H1 (cell line): ENCODE measurements around the gene CCDC30. TPM values are rescaled to one million over a fixed set of nuclear protein-coding genes. Genes with fewer than 3 reads are reported as not detected.

Source experiments
- CTCF ChIA-PET: fragments of 300-600 bp; sonication (Branson Sonifier 250); formaldehyde crosslinking; loops from one replicate; lab custom pipeline; 2021; ENCODE audit not compliant: partially characterized antibody; lab: Charles Lee
- POLR2A ChIA-PET: fragments of 300-600 bp; sonication (Branson Sonifier 250); formaldehyde crosslinking; loops from one replicate; lab custom pipeline; 2021; ENCODE audit warnings: inconsistent platforms; ENCODE audit not compliant: partially characterized antibody; lab: Charles Lee
- DNase-seq, 2 experiments: peaks; one replicate each; pipeline versions ENCODE4 v3.0.0 to v3.0.0-alpha.2; 2010 to 2022; ENCODE audit warnings: low spot score in 2 of 2, low read depth in 1 of 2, mixed read lengths in 1 of 2
- FAIRE-seq: peaks from 2 replicates; lab custom pipeline; 2011; peaks lifted over from hg19 to GRCh38; lab: Jason Lieb, UNC
- H2AFZ ChIP-seq: 2 replicates; pipeline ENCODE4 v1.8.1; 2012; ENCODE audit warnings: low read length, inconsistent platforms
- H2AK5ac ChIP-seq: 2 replicates; pipeline ENCODE4 v1.6.1; 2013; ENCODE audit warnings: low read depth, low read length
- H2BK120ac ChIP-seq: replicated peaks from 2 replicates; pipeline ENCODE3; 2013; ENCODE audit warnings: low read depth, low read length, inconsistent platforms
- H2BK12ac ChIP-seq: 2 replicates; pipeline ENCODE4 v1.6.1; 2013; ENCODE audit warnings: low read depth, low read length
- H2BK15ac ChIP-seq: 2 replicates; pipeline ENCODE4 v1.6.1; 2013; ENCODE audit warnings: low read length
- H2BK20ac ChIP-seq: 2 replicates; pipeline ENCODE4 v1.6.1; 2013; ENCODE audit warnings: low read length
- H2BK5ac ChIP-seq: 2 replicates; pipeline ENCODE4 v1.6.1; 2013; ENCODE audit warnings: low read depth, low read length
- H3K14ac ChIP-seq: 2 replicates; pipeline ENCODE4 v1.6.1; 2013; ENCODE audit warnings: inconsistent platforms; ENCODE audit not compliant: insufficient read length
- H3K18ac ChIP-seq: 2 replicates; pipeline ENCODE4 v1.6.1; 2013; ENCODE audit warnings: low read length; ENCODE audit errors: extremely low read depth
- H3K23ac ChIP-seq: 2 replicates; pipeline ENCODE4 v1.6.1; 2013; ENCODE audit warnings: inconsistent platforms; ENCODE audit not compliant: insufficient read length
- H3K23me2 ChIP-seq: 2 replicates; pipeline ENCODE4 v1.6.1; 2013; ENCODE audit warnings: low read depth, low read length
- H3K27ac ChIP-seq: 2 replicates; pipeline ENCODE4 v1.6.1; 2011; ENCODE audit warnings: low read depth, low read length, inconsistent platforms
- H3K27me3 ChIP-seq, 4 experiments: replicated peaks in 1 of 4; 1 replicate in 1 of 4; 2 replicates in 3 of 4; pipeline versions ENCODE4 v1.6.1 to v1.8.1; 2011 to 2013; ENCODE audit warnings: low read length in 3 of 4, mild to moderate bottlenecking in 3 of 4, inconsistent platforms in 2 of 4, mixed read lengths in 2 of 4, moderate library complexity in 1 of 4; ENCODE audit not compliant: control insufficient read depth in 3 of 4, insufficient read depth in 3 of 4; ENCODE audit errors: extremely low read depth in 1 of 4
- H3K36me3 ChIP-seq, 4 experiments: 2 replicates each; pipeline versions ENCODE4 v1.6.1 to v1.8.1; 2011 to 2013; ENCODE audit warnings: mild to moderate bottlenecking in 4 of 4, low read length in 3 of 4, moderate library complexity in 2 of 4, control low read depth in 1 of 4, inconsistent platforms in 1 of 4; ENCODE audit not compliant: insufficient read depth in 4 of 4, control insufficient read depth in 2 of 4
- H3K4ac ChIP-seq: replicated peaks from 2 replicates; pipeline ENCODE3; 2013; ENCODE audit warnings: low read length, low read depth, mixed read lengths, inconsistent platforms; ENCODE audit not compliant: insufficient read length
- H3K4me1 ChIP-seq, 4 experiments: replicated peaks in 1 of 4; 1 replicate in 1 of 4; 2 replicates in 3 of 4; pipeline versions ENCODE4 v1.6.1 to v1.8.1; 2011 to 2013; ENCODE audit warnings: low read length in 3 of 4, inconsistent platforms in 2 of 4, mixed read lengths in 1 of 4; ENCODE audit not compliant: insufficient read depth in 4 of 4, control insufficient read depth in 3 of 4
- H3K4me2 ChIP-seq, 2 experiments: 2 replicates each; pipeline versions ENCODE4 v1.6.1 to v1.8.1; 2011 to 2013; ENCODE audit warnings: low read depth in 2 of 2, low read length in 2 of 2, control low read depth in 1 of 2, inconsistent platforms in 1 of 2, mild to moderate bottlenecking in 1 of 2; ENCODE audit not compliant: insufficient read depth in 1 of 2
- H3K4me3 ChIP-seq, 4 experiments: fragments of 200-600, 300-600 bp in 1 of 4; sonication (generic), shearing (Covaris generic), sonication (Bioruptor Twin) in 1 of 4; 2 replicates each; pipeline versions ENCODE4 v1.5.1 to v1.8.1; 2011 to 2016; ENCODE audit warnings: low read length in 4 of 4, low read depth in 3 of 4, control low read depth in 2 of 4, inconsistent platforms in 2 of 4, mild to moderate bottlenecking in 2 of 4, mixed read lengths in 1 of 4, moderate library complexity in 1 of 4; ENCODE audit not compliant: insufficient read depth in 2 of 4; ENCODE audit errors: extremely low read depth in 1 of 4
- H3K56ac ChIP-seq: replicated peaks from 2 replicates; pipeline ENCODE3; 2013; ENCODE audit warnings: low read depth, mild to moderate bottlenecking, mixed read lengths, low read length, inconsistent platforms; ENCODE audit not compliant: insufficient read length
- H3K79me1 ChIP-seq: 2 replicates; pipeline ENCODE4 v1.6.1; 2013; ENCODE audit warnings: low read depth, low read length, control low read depth
- H3K79me2 ChIP-seq, 2 experiments: 2 replicates each; pipeline versions ENCODE4 v1.6.1 to v1.8.1; 2012 to 2013; ENCODE audit warnings: low read length in 2 of 2, mild to moderate bottlenecking in 2 of 2, inconsistent platforms in 1 of 2; ENCODE audit not compliant: insufficient read depth in 2 of 2, control insufficient read depth in 1 of 2
- H3K9ac ChIP-seq, 4 experiments: replicated peaks in 1 of 4; 1 replicate in 1 of 4; 2 replicates in 3 of 4; pipeline versions ENCODE4 v1.6.1 to v1.8.1; 2011 to 2013; ENCODE audit warnings: low read depth in 3 of 4, low read length in 3 of 4, control low read depth in 2 of 4, mild to moderate bottlenecking in 2 of 4, moderate library complexity in 2 of 4, inconsistent platforms in 1 of 4; ENCODE audit errors: extremely low read depth in 1 of 4
- H3K9me3 ChIP-seq, 2 experiments: 2 replicates each; pipeline versions ENCODE4 v1.6.1 to v1.8.1; 2012 to 2013; ENCODE audit warnings: mild to moderate bottlenecking in 2 of 2, moderate library complexity in 2 of 2, control low read depth in 1 of 2, inconsistent platforms in 1 of 2, low read depth in 1 of 2, low read length in 1 of 2, mixed read lengths in 1 of 2; ENCODE audit not compliant: insufficient read depth in 2 of 2
- H4K20me1 ChIP-seq, 2 experiments: replicated peaks in 1 of 2; 2 replicates each; pipeline versions ENCODE3 to v1.8.1; 2011 to 2013; ENCODE audit warnings: inconsistent platforms in 2 of 2, low read length in 2 of 2, mild to moderate bottlenecking in 1 of 2; ENCODE audit not compliant: insufficient read depth in 2 of 2, control insufficient read depth in 1 of 2
- H4K5ac ChIP-seq: 2 replicates; pipeline ENCODE4 v1.6.1; 2013; ENCODE audit warnings: low read length, low read depth, mixed read lengths, inconsistent platforms; ENCODE audit not compliant: insufficient read length
- H4K8ac ChIP-seq: 2 replicates; pipeline ENCODE4 v1.8.0; 2013; ENCODE audit warnings: mild to moderate bottlenecking, moderate library complexity, low read length, inconsistent platforms; ENCODE audit not compliant: insufficient read depth; ENCODE audit errors: extremely low read depth
- H4K91ac ChIP-seq: replicated peaks from 2 replicates; pipeline ENCODE3; 2013; ENCODE audit warnings: low read length, mixed read lengths, inconsistent platforms; ENCODE audit not compliant: insufficient read length
- BACH1 ChIP-seq: IDR thresholded peaks from 2 replicates; pipeline ENCODE4 v1.6.1; 2012; ENCODE audit warnings: low read length, improper control_type of control experiment
- CBX5 ChIP-seq: fragments of 300-800, 300-1000 bp; sonication (generic); IDR thresholded peaks from 2 replicates; pipeline ENCODE4 v1.7.1; 2016; ENCODE audit warnings: antibody characterized with exemption, low read length, low read depth
- EP300 ChIP-seq, 2 experiments: IDR thresholded peaks; 1 replicate in 1 of 2; 2 replicates in 1 of 2; pipeline ENCODE4 v1.6.1; 2011 to 2012; ENCODE audit warnings: low read depth in 2 of 2, low read length in 2 of 2, mild to moderate bottlenecking in 2 of 2, borderline replicate concordance in 1 of 2, inconsistent platforms in 1 of 2, moderate library complexity in 1 of 2
- HDAC6 ChIP-seq: IDR thresholded peaks from one replicate; pipeline ENCODE4 v1.7.1; 2012; ENCODE audit warnings: low read depth, mild to moderate bottlenecking, inconsistent platforms, low read length, moderate library complexity
- NANOG ChIP-seq: IDR thresholded peaks from 2 replicates; pipeline ENCODE4 v1.6.1; 2011; ENCODE audit warnings: low read length, low read depth, mild to moderate bottlenecking, inconsistent platforms; ENCODE audit not compliant: insufficient read depth, poor library complexity, severe bottlenecking
- POLR2AphosphoS5 ChIP-seq: IDR thresholded peaks from 2 replicates; pipeline ENCODE4 v1.6.1; 2011; ENCODE audit warnings: low read depth, low read length
- POU5F1 ChIP-seq: IDR thresholded peaks from 2 replicates; pipeline ENCODE4 v1.6.1; 2011; ENCODE audit warnings: low read depth, mild to moderate bottlenecking, low read length, moderate library complexity
- RBBP5 ChIP-seq: IDR thresholded peaks from 2 replicates; pipeline ENCODE4 v1.7.1; 2012; ENCODE audit warnings: low read depth, mild to moderate bottlenecking, inconsistent platforms, low read length, moderate library complexity, borderline replicate concordance
- WGBS, 2 experiments: shearing (Covaris generic) in 1 of 2; methylation state at CpG; one replicate each; pipeline versions ENCODE4 v1.1.6 to v1.1.7; 2013 to 2015; ENCODE audit warnings: low lambda C conversion rate in 2 of 2, mixed read lengths in 2 of 2, inconsistent platforms in 1 of 2, low coverage in 1 of 2, missing lambda C conversion rate in 1 of 2; ENCODE audit not compliant: insufficient replicate concordance in 2 of 2, insufficient coverage in 1 of 2, insufficient read length in 1 of 2; ENCODE audit errors: extremely low coverage in 1 of 2, missing lambda C conversion rate in 1 of 2; 5-methylcytosine and 5-hydroxymethylcytosine counted together
- polyA plus RNA-seq, 7 experiments: library from polyadenylated mRNA; depleted of rRNA in 3 of 7; stranded (reverse) in 5 of 7; unstranded in 2 of 7; fragments of >200 nt in 5 of 7; fragments of 200-250 nt in 2 of 7; gene quantifications; 1 replicate in 5 of 7; 2 replicates in 1 of 7; 4 replicates in 1 of 7; pipeline versions ENCODE4 v1.2.1 to v1.2.3, GENCODE V29; 2011 to 2013; ENCODE audit warnings: missing spikeins in 2 of 7, mixed read lengths in 2 of 7
- total RNA-seq: library from RNA; stranded (reverse); fragmentation: NEBNext Ultra II Directional; extraction: Animal tissue kit (Norgen Biotek cat#: 25700); gene quantifications from 2 replicates; pipeline ENCODE4 v1.2.1, GENCODE V29; 2021
- TF ChIP-seq, protein P1 (sequence below): IDR thresholded peaks from 2 replicates; pipeline ENCODE4 v1.6.1; 2011; ENCODE audit warnings: low read length, improper control_type of control experiment

Gene CCDC30
- total and polyA plus RNA-seq, 2 of the 8 experiments (the other 6 are each of a cell fraction or from before 2014, with no cell fraction given), result 0.60 to 1.8 TPM

DNA sequence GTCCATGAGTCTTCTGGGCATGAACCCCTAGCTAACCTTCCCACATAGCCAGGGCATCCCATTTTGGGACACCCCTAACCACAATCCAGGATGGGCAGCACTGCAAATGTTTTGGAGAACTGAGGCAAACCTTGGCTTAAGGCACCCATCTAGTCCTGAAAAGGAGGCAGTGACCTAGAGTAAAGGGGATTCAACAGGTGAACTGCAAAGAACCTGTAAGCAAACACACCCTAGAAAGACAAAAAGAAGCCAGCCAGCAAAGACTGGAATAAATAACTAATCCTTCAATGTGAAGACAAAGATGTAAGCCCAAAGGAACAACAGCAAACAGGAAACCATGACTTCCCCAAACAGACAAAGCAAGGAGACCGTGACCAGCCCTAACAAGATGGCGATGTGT, 138.4 kb downstream of the CCDC30 start:
- Histone ChIP-seq H3K4ac (no peak overlapping the region), H3K9me3 (peaks cover 2 to 3% of the 10 kb centered on the region in 2 experiments; a peak in 1 of 4 replicates), H3K4me2 (no peak overlapping the region), H2BK15ac (no peak overlapping the region), H3K27ac (no peak overlapping the region), H4K91ac (no peak overlapping the region)
- no peak for TF ChIP-seq EP300 (IDR thresholded peaks at IDR 0.05; ENCODE audit: borderline replicate concordance in 1 of 2, low read depth in 2 of 2, low read length in 2 of 2)
- no peak for TF ChIP-seq BACH1
- TF ChIP-seq POLR2AphosphoS5, result no peak
- no peak for TF ChIP-seq POU5F1
- TF ChIP-seq HDAC6, result no peak
- no peak for TF ChIP-seq CBX5
- no peak for TF ChIP-seq RBBP5
- TF ChIP-seq NANOG, result no peak
- TF ChIP-seq, protein P1, sequence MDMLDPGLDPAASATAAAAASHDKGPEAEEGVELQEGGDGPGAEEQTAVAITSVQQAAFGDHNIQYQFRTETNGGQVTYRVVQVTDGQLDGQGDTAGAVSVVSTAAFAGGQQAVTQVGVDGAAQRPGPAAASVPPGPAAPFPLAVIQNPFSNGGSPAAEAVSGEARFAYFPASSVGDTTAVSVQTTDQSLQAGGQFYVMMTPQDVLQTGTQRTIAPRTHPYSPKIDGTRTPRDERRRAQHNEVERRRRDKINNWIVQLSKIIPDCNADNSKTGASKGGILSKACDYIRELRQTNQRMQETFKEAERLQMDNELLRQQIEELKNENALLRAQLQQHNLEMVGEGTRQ, result no peak
- TF ChIP-seq, all 59 proteins: peak for 0
- no peaks in the 10 kb centered on the region for H3K79me2 ChIP-seq
- H3K27me3 ChIP-seq, result no peaks in the 10 kb centered on the region
- peaks cover 0 to 2% (median 0%) of the 10 kb centered on the region in 4 experiments; a peak in 1 of 7 replicates for H3K4me1 ChIP-seq
- H4K20me1 ChIP-seq, result no peaks in the 10 kb centered on the region
- H3K23me2 ChIP-seq, result no peaks in the 10 kb centered on the region
- POLR2A ChIA-PET, result interaction anchor here (1.7 kb wide), 1 partner anchor 86 kb away, joined by 4 read pairs; no protein-coding TSS in a partner anchor
- H3K79me1 ChIP-seq, result no peaks in the 10 kb centered on the region
- H3K14ac ChIP-seq, result no peak overlapping the region
- no peak overlapping the region for H3K4me3 ChIP-seq
- FAIRE-seq, result no peak
- 97% methylated on average over 2 of the region's 2 CpGs; no CpG with 5 or more reads in 1 of the 2 experiments for WGBS, 2 experiments
- no peak overlapping the region for H2BK120ac ChIP-seq
- DNase-seq, result no peak
- H3K23ac ChIP-seq, result no peak overlapping the region
- no peak overlapping the region for H2BK5ac ChIP-seq
- no peak overlapping the region for H2BK20ac ChIP-seq
- H2BK12ac ChIP-seq, result no peak overlapping the region
- CTCF ChIA-PET, result no interaction called here
- H3K9ac ChIP-seq, result no peak overlapping the region
- H4K5ac ChIP-seq, result no peak overlapping the region
- no peak overlapping the region for H4K8ac ChIP-seq
- no peak overlapping the region for H3K18ac ChIP-seq
- H3K56ac ChIP-seq, result no peak overlapping the region
- H3K36me3 ChIP-seq, result no peaks in the 10 kb centered on the region
- no peak overlapping the region for H2AK5ac ChIP-seq
- no peak overlapping the region for H2AFZ ChIP-seq
